HL-60 (cell line): Measurements from ENCODE around the gene TANK.

Source experiments
- DNase-seq, 2 experiments: peaks; one replicate each; pipeline ENCODE4 v3.0.0-alpha.2; 2010 to 2020; ENCODE audit warnings: low read depth in 1 of 2, low spot score in 1 of 2
- H3K27ac ChIP-seq: fragments of 250-450 bp; sonication (Bioruptor Pico); replicated peaks from 2 replicates; pipeline ENCODE4 v1.5.1; 2020; ENCODE audit warnings: mild to moderate bottlenecking, moderate library complexity
- H3K27me3 ChIP-seq: fragments of 250-450 bp; sonication (Bioruptor Pico); 2 replicates; pipeline ENCODE4 v1.5.1; 2021; ENCODE audit warnings: mild to moderate bottlenecking, moderate library complexity; ENCODE audit not compliant: insufficient read depth, poor library complexity, severe bottlenecking
- H3K4me3 ChIP-seq: replicated peaks from 2 replicates; pipeline ENCODE4 v1.5.1; 2011; ENCODE audit warnings: mild to moderate bottlenecking, control low read depth, low read length; ENCODE audit not compliant: insufficient read depth
- GABPA ChIP-seq: IDR thresholded peaks from 2 replicates; pipeline ENCODE4 v1.6.1; 2012; ENCODE audit warnings: low read depth
- POLR2AphosphoS5 ChIP-seq: IDR thresholded peaks from 2 replicates; pipeline ENCODE4 v1.6.1; 2012; ENCODE audit warnings: low read depth
- SPI1 ChIP-seq: IDR thresholded peaks from 2 replicates; pipeline ENCODE4 v1.6.1; 2012; ENCODE audit warnings: low read depth, mild to moderate bottlenecking, borderline replicate concordance
- TF ChIP-seq, protein P1 (sequence below): IDR thresholded peaks from one replicate; pipeline ENCODE4 v1.5.1; 2011; ENCODE audit warnings: low read length, control low read depth, inconsistent platforms; ENCODE audit not compliant: insufficient read depth
- TF ChIP-seq, protein P2 (sequence below): IDR thresholded peaks from 2 replicates; pipeline ENCODE4 v1.6.1; 2012; ENCODE audit warnings: low read depth; ENCODE audit not compliant: insufficient replicate concordance

The TANK gene

DNA sequence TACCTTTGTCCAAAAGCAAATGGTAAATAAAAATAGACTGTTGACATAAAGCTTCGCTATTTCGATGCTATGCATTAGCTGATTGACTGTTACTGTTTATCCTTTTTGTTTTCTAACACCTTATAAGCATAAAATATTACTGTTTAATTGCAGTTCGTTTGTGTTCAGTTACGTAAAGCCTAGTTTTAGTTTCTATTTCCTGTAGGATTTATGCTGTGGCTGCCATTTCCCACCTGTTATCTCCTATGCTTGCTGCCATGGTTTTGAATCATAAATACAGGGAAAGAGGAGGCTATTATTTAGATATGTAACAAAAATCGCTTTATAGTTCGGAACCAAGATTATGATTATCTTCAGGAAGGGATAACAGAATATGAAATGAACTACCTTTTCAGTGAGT is 3.9 kb downstream of the TANK start:
- Histone ChIP-seq H3K27ac (0 out of 2 replicates have a peak overlapping the region, but pooled peaks have one; percentile 1), H3K4me3 (no peak overlapping the region), H3K27me3 (no peaks in the 10 kb centered on the region)
- no peak for TF ChIP-seq SPI1
- TF ChIP-seq POLR2AphosphoS5 = no peak
- TF ChIP-seq, protein P1, sequence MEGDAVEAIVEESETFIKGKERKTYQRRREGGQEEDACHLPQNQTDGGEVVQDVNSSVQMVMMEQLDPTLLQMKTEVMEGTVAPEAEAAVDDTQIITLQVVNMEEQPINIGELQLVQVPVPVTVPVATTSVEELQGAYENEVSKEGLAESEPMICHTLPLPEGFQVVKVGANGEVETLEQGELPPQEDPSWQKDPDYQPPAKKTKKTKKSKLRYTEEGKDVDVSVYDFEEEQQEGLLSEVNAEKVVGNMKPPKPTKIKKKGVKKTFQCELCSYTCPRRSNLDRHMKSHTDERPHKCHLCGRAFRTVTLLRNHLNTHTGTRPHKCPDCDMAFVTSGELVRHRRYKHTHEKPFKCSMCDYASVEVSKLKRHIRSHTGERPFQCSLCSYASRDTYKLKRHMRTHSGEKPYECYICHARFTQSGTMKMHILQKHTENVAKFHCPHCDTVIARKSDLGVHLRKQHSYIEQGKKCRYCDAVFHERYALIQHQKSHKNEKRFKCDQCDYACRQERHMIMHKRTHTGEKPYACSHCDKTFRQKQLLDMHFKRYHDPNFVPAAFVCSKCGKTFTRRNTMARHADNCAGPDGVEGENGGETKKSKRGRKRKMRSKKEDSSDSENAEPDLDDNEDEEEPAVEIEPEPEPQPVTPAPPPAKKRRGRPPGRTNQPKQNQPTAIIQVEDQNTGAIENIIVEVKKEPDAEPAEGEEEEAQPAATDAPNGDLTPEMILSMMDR = no peak
- TF ChIP-seq, protein P2, sequence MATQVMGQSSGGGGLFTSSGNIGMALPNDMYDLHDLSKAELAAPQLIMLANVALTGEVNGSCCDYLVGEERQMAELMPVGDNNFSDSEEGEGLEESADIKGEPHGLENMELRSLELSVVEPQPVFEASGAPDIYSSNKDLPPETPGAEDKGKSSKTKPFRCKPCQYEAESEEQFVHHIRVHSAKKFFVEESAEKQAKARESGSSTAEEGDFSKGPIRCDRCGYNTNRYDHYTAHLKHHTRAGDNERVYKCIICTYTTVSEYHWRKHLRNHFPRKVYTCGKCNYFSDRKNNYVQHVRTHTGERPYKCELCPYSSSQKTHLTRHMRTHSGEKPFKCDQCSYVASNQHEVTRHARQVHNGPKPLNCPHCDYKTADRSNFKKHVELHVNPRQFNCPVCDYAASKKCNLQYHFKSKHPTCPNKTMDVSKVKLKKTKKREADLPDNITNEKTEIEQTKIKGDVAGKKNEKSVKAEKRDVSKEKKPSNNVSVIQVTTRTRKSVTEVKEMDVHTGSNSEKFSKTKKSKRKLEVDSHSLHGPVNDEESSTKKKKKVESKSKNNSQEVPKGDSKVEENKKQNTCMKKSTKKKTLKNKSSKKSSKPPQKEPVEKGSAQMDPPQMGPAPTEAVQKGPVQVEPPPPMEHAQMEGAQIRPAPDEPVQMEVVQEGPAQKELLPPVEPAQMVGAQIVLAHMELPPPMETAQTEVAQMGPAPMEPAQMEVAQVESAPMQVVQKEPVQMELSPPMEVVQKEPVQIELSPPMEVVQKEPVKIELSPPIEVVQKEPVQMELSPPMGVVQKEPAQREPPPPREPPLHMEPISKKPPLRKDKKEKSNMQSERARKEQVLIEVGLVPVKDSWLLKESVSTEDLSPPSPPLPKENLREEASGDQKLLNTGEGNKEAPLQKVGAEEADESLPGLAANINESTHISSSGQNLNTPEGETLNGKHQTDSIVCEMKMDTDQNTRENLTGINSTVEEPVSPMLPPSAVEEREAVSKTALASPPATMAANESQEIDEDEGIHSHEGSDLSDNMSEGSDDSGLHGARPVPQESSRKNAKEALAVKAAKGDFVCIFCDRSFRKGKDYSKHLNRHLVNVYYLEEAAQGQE = no peak
- TF ChIP-seq GABPA = no peak
- no peak for DNase-seq

DNA sequence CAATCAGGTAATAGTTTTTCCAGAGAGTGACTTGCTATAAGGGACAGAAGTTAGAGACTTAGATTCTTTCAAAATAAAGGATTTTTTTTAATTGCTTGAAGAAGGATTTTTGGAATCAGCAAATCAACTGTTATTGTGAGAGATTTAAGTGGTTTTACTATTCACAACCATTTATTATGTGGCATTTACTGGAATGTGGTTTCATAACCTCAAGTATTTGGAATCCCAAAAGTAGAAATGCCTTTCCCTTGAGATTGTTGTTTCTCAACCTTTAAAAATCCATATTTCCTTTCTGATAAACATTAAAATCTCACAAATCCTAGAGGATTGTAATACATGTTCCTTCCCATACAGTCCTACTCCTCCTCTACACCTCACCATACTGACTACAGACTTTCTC is 5.0 kb downstream of the TANK start:
- no peak for DNase-seq
- H3K27me3 ChIP-seq = no peaks in the 10 kb centered on the region
- TF ChIP-seq SPI1 (no peak), POLR2AphosphoS5 (no peak), GABPA (no peak)
- TF ChIP-seq, protein P1 = no peak
- TF ChIP-seq, protein P2 = no peak
- H3K27ac ChIP-seq = peak overlapping the region; percentile 56
- H3K4me3 ChIP-seq = no peak overlapping the region

DNA sequence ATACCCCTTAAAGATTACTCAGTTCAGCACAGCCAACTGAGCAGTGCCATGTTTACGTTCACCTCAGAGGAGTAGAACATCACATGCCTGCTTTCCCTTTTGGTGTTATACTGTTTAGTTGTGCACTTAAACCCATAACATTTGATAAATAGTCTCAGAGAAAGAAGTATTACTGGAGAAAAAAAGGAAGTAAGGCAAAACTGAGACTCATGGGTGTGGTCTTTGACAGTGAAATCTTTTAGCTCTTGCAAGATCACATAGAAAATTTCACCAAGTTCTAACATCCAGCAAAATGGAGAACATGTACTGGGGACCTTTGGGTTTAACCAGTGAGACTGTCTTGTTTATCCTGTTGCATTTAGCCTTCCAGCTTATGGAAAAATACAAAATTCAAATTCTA is 5.6 kb downstream of the TANK start:
- Histone ChIP-seq H3K4me3 (no peak overlapping the region), H3K27ac (peak overlapping the region; percentile 56), H3K27me3 (no peaks in the 10 kb centered on the region)
- DNase-seq = peak; percentile 32 to 66
- TF ChIP-seq, protein P1 = no peak
- TF ChIP-seq GABPA = no peak
- TF ChIP-seq SPI1 = no peak; the same call in 1 of the 2 replicates
- no peak for TF ChIP-seq POLR2AphosphoS5
- TF ChIP-seq, protein P2 = no peak
